Activated effector memory CD4-positive, alpha-beta T cell treated with Interleukin-2 at 50 U/mL for 16 hours (primary cell): Measurements from ENCODE around the gene PUM1.
A peak's percentile ranks its signal among the peaks of the same experiment; 100 is the strongest.
"Not testable (repeated sequence)": the region's sequence is repeated elsewhere in the genome, so short reads cannot be mapped to it uniquely, and the experiment has no call there.

ENCODE experiments used
- DNase-seq: peaks from one replicate; pipeline ENCODE4 v3.0.0-alpha.2; 2020

The PUM1 gene

GRCh38 chr1:31065310-31066217 lies at the start of gene PUM1:
TSS of gene PUM1 (minus strand) at chr1:31065717. CDS start at chr1:31059566, 6,151 bp downstream.
- DNase-seq, result peak; percentile 98

- DNase-seq, result no peak
These were observed 46.9 kb upstream of the PUM1 start for GRCh38 chr1:31112266-31112935.

- no peak for DNase-seq
These were observed 45.9 kb upstream of the PUM1 start for GRCh38 chr1:31111290-31111951.

GRCh38 chr1:31110846-31111245 lies 45.3 kb upstream of the PUM1 start:
- no peak for DNase-seq

- DNase-seq, result no peak
These were observed 43.3 kb upstream of the PUM1 start for GRCh38 chr1:31108861-31109260.

- DNase-seq, result no peak
These were observed 40.1 kb upstream of the PUM1 start for GRCh38 chr1:31105646-31106045.

GRCh38 chr1:31102501-31102950 lies 37.0 kb upstream of the PUM1 start:
- no peak for DNase-seq

GRCh38 chr1:31101147-31101502 lies 35.6 kb upstream of the PUM1 start:
- DNase-seq, result no peak

GRCh38 chr1:31099293-31100032 lies 33.9 kb upstream of the PUM1 start:
- DNase-seq, result no peak

- DNase-seq, result no peak
These were observed 30.5 kb upstream of the PUM1 start for GRCh38 chr1:31095985-31096384.

GRCh38 chr1:31095298-31095981 lies 29.9 kb upstream of the PUM1 start:
- no peak for DNase-seq

- not testable (repeated sequence) for DNase-seq
These were observed 22.6 kb upstream of the PUM1 start for GRCh38 chr1:31088081-31088480.

- no peak for DNase-seq
These were observed 19.5 kb upstream of the PUM1 start for GRCh38 chr1:31084782-31085569.

- DNase-seq, result no peak
These were observed 16.9 kb upstream of the PUM1 start for GRCh38 chr1:31082385-31082784.

GRCh38 chr1:31073044-31073443 lies 7.5 kb upstream of the PUM1 start:
- DNase-seq, result no peak

GRCh38 chr1:31072304-31072746 lies 6.8 kb upstream of the PUM1 start:
- no peak for DNase-seq

GRCh38 chr1:31069392-31069791 lies 3.9 kb upstream of the PUM1 start:
- no peak for DNase-seq

GRCh38 chr1:31064718-31065309 lies 703 bp downstream of the PUM1 start:
- DNase-seq, result no peak

- DNase-seq, result no peak
These were observed 1.3 kb downstream of the PUM1 start for GRCh38 chr1:31064111-31064717.

GRCh38 chr1:31063631-31064030 lies 1.9 kb downstream of the PUM1 start:
- DNase-seq, result no peak
